Measurements from ENCODE around the gene LALBA. TPM values are rescaled to one million over a fixed set of nuclear protein-coding genes. Genes with fewer than 3 reads are reported as not detected.
A peak's percentile ranks its signal among the peaks of the same experiment; 100 is the strongest.

LALBA gene
- total and polyA plus RNA-seq, 2 of the 8 experiments (the other 6 are each of a cell fraction or from before 2014, with no cell fraction given): not detected

GRCh38 chr12:48618541-48618940, 48.7 kb upstream of the LALBA start (continued):
- TF ChIP-seq SRF (IDR thresholded peaks at IDR 0.05; ENCODE audit: low read depth, low read length) (no peak), RAD21 (IDR thresholded peaks at IDR 0.05 in 1 of 2, conservative IDR thresholded peaks at IDR 0.05 in 1 of 2; ENCODE audit: low read depth in 2 of 2, low read length in 2 of 2) (peak; percentile 100), E2F6 (IDR thresholded peaks at IDR 0.05) (no peak), ZNF274 (IDR thresholded peaks at IDR 0.05; ENCODE audit: borderline replicate concordance, extremely low read depth, low read length) (no peak), ATF3 (IDR thresholded peaks at IDR 0.05; ENCODE audit: insufficient read depth, low read depth, low read length) (no peak), RNF2 (IDR thresholded peaks at IDR 0.05; ENCODE audit: borderline replicate concordance, low read depth, low read length, missing control alignments, poor library complexity, severe bottlenecking) (no peak), JUND (IDR thresholded peaks at IDR 0.05; ENCODE audit: low read length) (no peak), KDM5A (IDR thresholded peaks at IDR 0.05; ENCODE audit: low read length) (0 out of 2 replicates have a peak, but pooled peaks have one; percentile 26), MAX (IDR thresholded peaks at IDR 0.05) (no peak), SIRT6 (IDR thresholded peaks at IDR 0.05; ENCODE audit: low read length) (no peak), SIN3A (conservative IDR thresholded peaks at IDR 0.05 in 1 of 2, IDR thresholded peaks at IDR 0.05 in 1 of 2; ENCODE audit: low read depth in 1 of 2, low read length in 2 of 2) (no peak), BRCA1 (IDR thresholded peaks at IDR 0.05; ENCODE audit: low read depth, low read length) (no peak), RBBP5 (IDR thresholded peaks at IDR 0.05; ENCODE audit: borderline replicate concordance, low read depth, low read length) (no peak), NANOG (IDR thresholded peaks at IDR 0.05; ENCODE audit: insufficient read depth, low read depth, low read length, poor library complexity, severe bottlenecking) (no peak)

Measured in H1 (cell line).